IPS-11a (cell line): ENCODE data around the gene PLEKHJ1.

Source experiments
- H3K4me3 ChIP-seq: one replicate; pipeline ENCODE4 v1.5.1; 2013; ENCODE audit warnings: low read depth, low read length, control low read depth

Gene PLEKHJ1

DNA sequence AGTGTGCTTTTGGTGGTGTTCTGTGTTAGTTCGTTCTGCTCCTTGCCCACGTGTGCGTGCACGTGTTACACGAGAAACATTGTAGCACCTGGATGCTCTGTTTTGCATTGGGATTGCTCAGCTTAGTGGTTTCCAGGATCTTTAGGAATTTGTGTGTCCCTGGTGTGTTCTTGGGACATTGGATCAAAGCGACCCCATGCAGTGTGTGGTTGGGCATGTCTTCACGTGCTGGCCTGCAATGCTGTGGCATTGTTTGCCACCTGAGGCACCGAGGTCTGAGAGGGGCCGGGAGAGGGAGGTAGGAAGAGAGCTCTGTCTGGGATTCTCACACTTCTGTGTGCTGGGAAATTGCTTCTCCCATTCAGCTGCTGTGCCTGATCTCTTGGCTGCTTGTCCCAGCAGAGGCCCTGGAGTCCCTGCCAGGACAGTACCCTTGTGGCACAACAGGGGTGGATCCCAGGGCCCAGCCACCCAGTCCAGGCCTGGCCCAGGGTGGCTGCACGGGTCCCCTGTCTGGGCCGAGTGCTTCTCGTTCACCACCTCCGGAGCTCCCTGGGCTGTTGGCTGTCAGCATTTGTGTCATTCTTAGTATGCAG lies 11.3 kb downstream of the PLEKHJ1 start:
- no peak overlapping the region for H3K4me3 ChIP-seq

DNA sequence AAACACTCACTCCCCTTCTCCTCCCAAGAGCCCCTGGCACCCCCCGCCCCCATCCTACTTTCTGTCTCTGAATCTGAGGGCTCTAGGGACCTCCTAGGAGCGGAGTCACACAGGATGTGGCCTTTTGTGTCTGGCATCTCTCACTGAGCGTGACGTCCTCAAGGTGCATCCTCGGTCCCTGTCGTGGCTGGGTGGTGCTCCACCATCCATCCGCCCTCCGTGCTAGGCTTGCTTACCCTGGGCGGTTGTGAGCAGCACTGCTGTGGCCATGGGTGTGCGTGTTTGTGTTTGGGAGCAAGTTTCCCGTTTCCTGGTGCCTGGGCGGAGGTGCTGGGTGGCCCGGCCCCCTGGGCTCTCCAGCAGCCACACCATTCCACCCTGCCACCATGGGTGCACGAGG lies 12.2 kb downstream of the PLEKHJ1 start:
- no peak overlapping the region for H3K4me3 ChIP-seq

DNA sequence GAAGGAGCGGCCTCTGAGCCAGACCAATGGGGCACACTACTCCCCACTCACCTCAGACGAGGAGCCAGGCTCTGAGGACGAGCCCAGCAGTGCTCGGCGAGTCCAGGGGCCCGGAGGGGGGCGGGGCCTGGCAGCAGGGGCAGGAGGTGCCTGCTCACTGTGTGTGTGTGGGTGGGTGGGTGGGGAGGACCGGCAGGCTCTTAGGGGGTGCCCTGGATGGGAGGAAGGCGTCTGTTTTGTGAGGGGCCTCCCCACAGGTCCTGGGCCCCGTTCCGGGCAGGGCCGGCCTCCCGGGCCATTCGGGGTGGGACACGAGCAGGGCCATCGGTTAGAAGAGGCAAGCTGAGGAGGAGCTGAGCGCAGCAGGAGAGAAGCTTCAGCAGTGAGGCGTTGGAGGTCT lies 12.7 kb downstream of the PLEKHJ1 start:
- no peak overlapping the region for H3K4me3 ChIP-seq

DNA sequence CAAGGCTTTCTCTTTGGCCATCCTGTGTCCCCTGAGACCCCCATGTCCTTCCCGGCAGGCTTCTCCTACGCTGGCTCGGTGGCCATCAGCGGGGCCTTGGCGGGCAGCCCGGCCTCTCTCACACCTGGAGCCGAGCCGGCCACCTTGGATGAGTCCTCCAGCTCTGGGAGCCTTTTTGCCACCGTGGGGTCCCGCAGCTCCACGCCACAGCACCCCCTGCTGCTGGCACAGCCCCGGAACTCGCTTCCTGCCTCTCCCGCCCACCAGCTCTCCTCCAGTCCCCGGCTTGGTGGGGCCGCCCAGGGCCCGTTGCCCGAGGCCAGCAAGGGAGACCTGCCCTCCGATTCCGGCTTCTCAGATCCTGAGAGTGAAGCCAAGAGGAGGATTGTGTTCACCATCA lies 14.2 kb downstream of the PLEKHJ1 start:
- H3K4me3 ChIP-seq = no peak overlapping the region

DNA sequence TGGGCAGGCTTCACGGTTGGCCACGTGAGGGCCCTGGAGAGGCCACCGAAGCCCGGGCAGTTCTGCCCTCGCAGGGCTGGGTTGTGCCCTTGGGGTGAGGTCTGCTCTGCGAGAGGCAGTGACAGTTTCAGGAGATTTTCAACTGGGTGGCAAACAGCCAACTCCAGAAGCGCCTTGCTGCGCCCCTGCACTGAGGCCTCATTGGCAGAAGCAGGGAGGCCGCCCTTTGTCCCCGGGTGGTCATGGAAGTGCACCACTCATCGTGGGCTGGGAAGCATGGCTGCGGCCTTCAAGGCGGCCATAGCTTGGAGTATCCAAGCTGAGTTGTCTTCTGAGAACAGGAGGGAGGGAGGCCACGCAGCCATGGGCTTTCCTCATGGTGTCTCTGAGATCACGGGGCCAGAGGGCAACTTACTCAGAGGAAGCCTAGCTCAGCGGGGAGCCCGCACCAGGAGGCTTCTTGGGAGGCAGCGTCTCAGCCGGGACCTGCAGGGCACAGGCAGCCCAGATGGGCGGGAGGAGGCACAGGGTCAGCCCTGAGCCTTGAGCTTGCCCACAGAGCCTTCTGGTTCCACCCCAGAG lies 14.8 kb downstream of the PLEKHJ1 start:
- no peak overlapping the region for H3K4me3 ChIP-seq

DNA sequence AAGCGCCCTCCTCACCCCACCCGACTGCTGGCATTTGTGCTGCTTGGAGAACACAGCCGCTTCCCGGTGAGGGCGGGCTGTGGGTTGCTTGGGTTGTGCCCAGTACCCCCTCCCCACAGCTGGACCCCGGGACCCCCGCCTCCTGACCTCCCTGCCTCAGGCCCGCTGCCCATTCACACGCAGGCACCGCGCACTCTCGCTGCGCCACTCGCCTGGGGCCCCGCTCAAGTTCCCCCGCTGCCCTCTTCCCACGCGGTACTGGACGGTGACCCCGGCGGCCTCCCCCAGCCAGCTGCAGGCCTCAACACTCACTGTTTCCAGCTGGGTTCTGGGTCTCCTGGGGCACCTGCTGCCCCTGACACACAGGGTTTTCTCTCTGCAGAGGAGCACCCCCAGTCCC lies 16.4 kb downstream of the PLEKHJ1 start:
- no peak overlapping the region for H3K4me3 ChIP-seq

DNA sequence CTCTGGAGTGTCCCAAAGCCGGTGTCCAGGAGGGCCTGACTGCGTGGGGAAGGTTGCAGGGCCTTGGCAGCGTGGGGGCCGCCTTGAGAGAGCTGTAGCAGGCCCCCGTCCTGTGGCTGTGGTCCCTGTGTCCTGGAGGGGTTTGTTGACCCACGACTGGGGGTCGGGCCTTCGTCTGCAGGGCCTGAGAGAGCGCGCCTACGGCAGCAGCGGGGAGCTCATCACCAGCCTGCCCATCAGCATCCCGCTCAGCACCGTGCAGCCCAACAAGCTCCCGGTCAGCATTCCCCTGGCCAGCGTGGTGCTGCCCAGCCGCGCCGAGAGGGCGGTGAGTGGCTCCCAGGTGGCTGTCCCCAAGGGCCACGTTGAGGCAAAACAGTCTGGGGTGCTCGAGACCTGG lies 18.5 kb downstream of the PLEKHJ1 start:
- H3K4me3 ChIP-seq = no peak overlapping the region

DNA sequence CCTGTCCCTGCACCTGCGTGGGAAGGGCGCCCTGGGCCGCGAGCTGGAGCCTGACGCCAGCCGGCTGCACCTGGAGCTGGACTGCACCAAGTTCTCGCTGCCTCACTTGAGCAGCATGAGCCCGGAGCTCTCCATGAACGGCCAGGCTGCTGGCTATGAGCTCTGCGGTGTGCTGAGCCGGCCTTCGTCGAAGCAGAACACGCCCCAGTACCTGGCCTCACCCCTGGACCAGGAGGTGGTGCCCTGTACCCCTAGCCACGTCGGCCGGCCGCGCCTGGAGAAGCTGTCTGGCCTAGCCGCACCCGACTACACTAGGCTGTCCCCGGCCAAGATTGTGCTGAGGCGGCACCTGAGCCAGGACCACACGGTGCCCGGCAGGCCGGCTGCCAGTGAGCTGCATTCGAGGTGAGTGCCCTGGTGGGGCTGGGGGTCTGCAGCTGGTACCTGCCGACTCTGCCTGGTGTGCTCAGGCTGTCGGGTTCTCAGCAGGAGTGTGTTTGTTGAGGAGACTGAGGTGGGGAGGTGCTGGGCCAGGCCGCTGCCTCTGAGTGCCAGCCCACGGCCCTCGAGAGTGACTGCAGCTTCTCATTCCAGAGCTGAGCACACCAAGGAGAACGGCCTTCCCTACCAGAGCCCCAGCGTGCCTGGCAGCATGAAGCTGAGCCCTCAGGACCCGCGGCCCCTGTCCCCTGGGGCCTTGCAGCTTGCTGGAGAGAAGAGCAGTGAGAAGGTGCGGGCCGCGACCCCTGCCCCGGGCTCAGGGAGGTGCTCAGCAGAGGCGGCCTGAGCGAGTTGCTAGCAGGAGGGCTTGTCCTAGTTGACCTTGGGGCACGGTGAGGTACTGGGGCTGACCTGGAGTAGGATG lies 19.5 kb downstream of the PLEKHJ1 start:
- H3K4me3 ChIP-seq = no peak overlapping the region

DNA sequence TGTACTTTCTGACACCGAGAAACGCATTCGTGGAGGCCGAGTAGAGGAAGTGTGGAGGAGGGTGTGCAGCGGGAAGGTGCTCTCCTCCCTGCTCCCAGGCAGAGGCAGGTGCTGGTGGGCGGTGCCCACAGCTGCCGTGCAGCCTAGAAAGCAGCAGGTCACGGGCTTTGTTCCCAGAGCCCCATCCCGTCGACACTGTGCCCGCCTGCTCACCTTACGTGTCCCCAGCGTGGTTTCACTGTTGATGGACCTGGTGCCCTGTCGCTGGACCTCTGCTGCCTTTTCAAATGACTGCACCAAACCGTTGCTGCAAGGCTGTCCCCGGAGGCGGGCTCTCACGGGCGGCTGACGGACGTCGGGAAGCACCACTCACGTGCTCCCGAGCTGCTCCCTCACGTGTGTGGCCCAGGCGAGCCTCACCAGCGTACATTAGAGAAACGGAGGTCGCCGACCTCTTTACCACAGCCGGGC lies 20.8 kb downstream of the PLEKHJ1 start:
- no peak overlapping the region for H3K4me3 ChIP-seq

DNA sequence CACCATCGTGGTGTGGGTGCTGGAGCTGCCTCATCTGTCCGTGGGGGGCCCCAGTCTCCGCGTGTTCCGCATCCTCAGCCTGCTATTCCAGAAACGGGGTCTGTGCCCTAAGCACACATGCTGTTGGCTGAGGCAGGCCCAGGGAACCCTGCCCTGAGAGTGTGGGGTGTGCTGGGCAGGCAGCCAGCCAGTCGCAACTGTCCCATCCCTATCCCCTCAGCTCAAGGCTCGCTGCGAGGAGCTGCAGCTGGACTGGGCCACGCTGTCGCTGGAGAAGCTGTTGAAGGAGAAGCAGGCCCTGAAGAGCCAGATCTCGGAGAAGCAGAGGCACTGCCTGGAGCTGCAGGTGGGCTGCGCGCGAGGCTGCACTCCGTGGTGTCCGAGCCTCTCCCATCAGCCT lies 21.9 kb downstream of the PLEKHJ1 start:
- no peak overlapping the region for H3K4me3 ChIP-seq

DNA sequence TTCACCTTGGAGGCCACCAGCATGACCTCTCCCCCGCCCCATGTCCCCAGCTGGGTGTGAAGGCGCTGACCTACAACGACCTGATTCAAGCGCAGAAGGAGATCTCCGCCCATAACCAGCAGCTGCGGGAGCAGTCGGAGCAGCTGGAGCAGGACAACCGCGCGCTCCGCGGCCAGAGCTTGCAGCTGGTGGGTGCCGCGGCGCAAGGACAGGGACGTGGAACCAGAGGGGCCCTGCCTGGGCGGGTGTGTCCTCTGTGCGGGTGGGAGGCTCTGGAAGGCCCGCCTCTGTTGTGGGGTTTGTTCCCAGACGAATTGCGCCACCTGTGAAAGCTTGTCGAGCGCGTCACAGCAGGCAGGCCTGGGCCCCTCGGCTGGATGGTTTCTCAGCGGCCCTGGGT lies 22.3 kb downstream of the PLEKHJ1 start:
- H3K4me3 ChIP-seq = no peak overlapping the region

DNA sequence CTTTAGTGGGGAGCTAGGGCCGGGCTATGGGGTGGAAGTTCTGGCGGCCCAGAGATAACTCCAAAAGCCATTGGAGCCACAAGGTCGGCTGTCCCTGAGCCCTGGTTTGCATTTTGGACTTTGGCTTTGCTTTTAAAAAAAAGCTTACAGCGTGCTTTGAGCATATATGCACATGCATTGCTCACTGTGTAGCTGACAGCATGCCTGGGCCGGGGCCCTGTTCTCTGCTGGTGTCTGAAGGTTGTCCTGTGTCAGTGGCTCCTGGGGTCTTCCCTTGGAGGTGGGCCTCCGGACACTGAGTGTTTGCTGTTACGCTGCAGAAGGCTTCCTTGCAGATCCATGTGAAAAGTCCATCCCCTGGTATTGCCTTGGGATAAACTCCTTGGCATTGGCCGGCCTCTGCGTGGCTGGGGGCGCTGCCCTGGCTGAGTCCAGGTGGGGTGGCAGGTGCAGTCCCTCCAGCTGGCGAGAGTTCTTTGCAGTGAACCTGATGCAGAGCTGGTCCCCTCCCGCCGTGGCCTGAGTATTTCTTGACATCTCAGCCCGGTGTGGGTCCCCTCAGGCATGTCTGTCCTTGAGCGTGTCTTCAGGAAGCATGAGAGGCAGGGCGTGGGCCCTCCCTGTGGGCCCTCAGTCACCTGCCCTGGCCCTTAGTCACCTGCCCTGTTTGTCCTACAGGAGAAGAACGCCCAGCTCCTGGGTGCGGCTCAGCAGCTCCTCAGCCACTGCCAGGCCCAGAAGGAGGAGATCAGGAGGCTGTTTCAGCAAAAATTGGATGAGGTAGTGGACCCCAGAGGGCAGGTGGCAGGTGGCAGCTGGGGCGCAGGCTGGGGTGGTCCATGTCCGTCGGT lies 23.0 kb downstream of the PLEKHJ1 start:
- H3K4me3 ChIP-seq = no peak overlapping the region

DNA sequence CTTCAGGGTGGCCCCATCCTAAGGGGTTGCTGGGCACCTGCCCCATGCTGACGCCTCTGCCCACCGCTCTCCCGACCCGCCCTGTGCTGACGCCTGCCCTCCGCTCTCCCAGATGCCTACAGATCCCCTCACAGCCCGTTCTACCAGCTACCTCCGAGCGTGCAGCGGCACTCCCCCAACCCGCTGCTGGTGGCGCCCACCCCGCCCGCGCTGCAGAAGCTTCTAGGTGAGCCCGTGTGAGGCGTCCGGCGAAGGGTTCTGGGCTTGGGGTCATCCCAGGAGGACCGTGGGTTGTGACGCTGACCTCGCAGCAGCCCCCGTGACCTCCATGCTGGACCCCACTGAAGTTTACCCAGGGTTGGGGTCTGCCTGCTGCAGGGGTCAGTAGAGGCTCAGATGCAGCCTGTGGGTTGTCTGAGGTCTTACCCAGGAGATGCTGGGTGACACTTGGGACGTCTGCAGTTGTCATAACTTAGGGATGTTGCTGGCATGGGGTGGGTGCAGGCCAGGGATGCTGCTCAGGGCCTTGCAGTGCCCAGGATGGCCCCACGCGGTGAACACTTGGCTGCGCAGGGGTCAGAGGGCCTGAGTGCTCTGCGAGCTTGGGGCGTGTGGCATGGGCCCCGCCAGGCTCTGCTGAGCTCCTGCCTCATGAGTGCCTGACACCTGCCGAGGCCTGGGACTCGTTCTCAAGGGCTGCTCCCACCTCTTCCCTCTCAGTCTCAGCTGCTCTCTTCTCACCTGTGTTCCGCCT lies 25.0 kb downstream of the PLEKHJ1 start:
- H3K4me3 ChIP-seq = no peak overlapping the region

DNA sequence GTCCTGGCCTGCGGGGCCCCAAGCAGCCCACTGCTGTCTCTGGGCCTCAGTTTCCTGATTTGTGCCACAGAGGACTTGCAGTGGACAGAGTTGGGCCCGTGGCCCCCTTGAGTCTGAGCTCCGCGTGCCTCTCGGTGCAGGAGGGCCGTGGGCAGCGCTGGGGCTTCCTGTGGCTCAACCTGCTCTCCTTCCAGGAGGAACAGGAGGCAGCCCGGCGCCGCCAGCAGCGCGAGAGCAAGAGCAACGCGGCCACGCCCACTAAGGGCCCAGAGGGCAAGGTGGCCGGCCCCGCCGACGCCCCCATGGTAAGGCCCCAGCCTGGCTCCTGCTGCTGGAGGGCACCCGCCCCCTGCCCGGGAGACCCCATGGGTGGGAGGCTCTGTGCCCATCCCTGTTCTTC lies 25.9 kb downstream of the PLEKHJ1 start:
- H3K4me3 ChIP-seq = no peak overlapping the region

DNA sequence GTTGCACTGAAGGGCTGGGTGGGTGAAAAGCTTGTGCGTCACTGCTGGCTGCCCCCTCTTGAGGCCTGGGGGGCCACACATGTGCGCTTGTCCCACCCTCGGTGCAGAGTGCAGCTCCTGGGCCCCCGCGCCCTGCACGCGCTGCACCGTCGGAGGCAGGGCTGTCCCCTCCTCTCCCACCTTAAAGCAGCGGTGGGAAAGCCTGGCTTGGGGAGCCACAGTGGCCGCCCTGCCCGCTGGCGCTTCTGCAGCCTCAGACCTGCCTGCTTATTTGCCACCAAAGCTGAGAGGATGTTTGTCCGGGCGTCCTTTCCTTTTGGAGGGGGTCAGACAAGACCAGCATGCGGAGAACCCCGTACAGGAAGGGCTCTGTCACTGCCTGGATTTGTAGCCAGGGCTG lies 26.7 kb downstream of the PLEKHJ1 start:
- no peak overlapping the region for H3K4me3 ChIP-seq

DNA sequence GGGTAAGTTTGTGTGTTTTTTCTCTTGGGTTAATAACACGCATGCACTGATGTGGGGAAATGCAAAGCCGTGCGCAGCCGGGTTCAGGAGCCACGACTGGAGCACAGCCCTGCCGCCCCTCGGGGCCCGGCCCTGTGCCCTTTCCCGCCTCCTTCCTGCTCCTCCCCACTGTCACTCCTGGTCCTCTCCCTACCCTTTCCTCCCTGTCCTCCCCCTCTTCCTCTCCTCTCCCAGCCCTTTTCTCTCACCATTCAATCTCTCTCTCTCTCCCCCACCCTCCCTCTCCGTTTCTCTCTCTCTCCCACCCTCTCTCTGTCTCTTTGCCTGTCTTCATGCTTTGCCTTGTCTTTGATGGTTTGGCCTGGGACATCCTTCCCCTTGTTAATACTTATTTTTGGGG lies 27.2 kb downstream of the PLEKHJ1 start:
- no peak overlapping the region for H3K4me3 ChIP-seq

DNA sequence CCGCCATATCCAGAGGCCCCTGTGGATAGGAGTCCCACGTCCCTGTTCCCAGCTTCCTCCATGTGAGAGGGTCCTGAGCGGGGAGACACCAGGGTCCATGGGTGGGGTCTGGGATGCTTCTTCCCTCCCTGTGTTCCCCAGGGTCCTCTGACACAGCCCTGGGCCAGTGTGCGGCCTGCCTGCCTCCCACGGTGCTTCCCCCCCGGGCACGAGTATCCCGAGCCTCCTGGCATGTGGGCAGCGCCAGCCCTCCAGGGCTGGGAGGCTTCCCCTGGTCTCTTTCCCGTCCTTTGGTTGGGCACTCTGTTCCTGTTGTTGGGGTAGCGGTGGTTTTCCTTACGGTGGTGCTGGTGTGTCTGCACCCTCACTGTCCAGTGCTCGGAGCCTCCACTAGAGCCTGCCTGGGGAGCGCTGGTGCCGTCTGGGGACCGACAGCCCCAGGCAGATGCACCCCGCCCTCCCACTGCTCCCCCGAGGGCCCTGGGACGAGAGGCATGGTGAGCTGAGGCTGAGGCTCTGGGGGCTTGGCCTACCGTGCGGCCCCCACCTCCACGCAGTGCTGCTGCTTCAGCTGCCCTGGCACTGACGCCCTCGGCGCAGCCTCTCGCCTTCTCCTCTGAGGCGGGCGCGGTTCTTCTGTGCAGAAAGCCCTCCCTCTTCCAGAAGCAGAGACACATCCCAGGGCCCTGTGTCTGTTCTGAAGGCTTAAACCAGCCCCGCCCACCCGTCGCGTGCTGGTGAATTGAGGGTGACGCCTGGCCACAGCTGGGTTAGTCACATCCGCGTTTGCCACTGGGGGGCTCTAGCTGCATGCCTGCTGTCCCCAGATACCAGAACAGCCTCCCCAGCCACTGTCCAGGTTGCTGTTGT lies 27.9 kb downstream of the PLEKHJ1 start:
- H3K4me3 ChIP-seq = no peak overlapping the region

DNA sequence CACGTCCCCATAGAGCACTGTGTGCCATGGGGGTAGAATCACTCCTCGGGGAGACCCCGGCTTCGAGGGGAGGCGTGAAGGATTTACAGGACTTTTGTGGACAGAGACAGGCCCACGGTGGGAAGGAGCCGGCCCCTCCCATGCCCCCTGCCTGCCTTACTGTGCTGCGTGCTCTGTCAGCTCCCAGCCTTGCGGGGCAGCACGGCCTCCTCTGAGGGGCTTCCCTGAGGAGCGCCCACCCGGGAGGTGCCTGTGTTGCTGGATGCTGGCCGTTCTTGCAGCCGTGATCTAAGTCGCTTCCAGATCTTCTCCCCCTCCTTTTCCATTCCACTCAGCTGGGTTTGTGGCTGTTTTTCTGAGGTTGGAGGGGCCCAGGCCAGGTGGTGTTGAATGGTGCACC lies 29.1 kb downstream of the PLEKHJ1 start:
- H3K4me3 ChIP-seq = no peak overlapping the region

DNA sequence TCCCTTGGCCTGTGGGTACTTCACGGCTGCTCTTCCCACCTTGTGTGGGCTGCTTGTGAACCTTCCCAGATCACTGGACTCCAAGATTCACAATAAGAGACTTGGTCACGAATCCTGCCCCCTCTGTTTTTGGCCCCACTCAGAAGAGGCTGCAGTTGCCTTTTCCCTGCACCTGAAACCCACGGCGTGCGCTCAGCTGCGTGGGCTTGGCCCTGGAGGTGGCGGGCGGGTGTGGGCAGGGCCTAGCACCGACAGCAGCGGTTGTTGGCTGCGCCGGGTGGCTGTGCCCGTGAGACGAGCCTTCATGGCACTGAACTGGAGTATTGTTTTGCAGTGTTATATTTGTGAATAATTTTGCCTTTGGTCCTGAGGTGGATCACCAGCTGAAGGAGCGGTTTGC lies 33.8 kb downstream of the PLEKHJ1 start:
- H3K4me3 ChIP-seq = no peak overlapping the region
